ENCODE measurements around the gene ANKFN1.

- no peak for TF ChIP-seq CTCF (IDR thresholded peaks at IDR 0.05)
- no peak for TF ChIP-seq EP300 (IDR thresholded peaks at IDR 0.05)
- no peak for TF ChIP-seq POLR2A (IDR thresholded peaks at IDR 0.05; ENCODE audit: low read depth)
- TF ChIP-seq POLR2AphosphoS5 (IDR thresholded peaks at IDR 0.05), result no peak
Observed at GRCh38 chr17:56373981-56374833, 220.9 kb downstream of the ANKFN1 start.
